Left kidney (tissue), 2 donors: Measurements from ENCODE around the gene GM2A. TPM values are rescaled to one million over a fixed set of nuclear protein-coding genes. Genes with fewer than 3 reads are reported as not detected.
"Not testable (repeated sequence)": the region's sequence is repeated elsewhere in the genome, so short reads cannot be mapped to it uniquely, and the experiment has no call there.

Source experiments
- DNase-seq: peaks from one replicate; pipeline ENCODE4 v3.0.0-alpha.2; 2013
- polyA plus RNA-seq: library from polyadenylated mRNA; unstranded; fragments of 120-200 nt; gene quantifications from one replicate; pipeline ENCODE4 v1.2.1, GENCODE V29; 2013; ENCODE audit not compliant: insufficient read length

Gene GM2A
- polyA plus RNA-seq, 1 donor: 28.2 TPM

DNA sequence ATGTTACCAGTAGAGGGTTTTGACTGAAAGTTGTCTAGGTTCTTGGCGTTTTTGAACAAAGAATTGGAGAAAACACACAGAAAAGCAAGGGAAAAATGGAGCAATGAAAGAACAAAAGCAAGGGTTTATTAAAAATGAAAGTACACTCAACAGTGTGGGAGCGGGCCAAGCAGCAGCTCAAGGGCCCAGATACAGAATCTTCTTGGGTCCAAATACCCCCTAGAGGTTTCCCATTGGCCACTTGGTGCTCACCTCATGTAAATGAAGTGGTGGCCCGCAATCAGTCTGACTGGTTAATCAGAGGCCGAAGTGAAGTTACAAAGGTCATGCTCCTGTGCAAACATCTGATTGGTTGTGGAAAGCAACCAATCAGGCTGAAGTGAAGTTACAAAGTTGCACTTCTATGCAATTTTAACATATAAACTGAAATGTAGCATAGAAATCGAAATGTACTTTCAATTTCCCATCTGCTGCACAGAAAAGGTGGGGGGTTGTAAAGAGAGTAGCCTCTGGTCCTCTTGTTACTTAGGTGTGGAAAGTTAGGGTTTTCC is 1.9 kb upstream of the GM2A start:
- DNase-seq: no peak

DNA sequence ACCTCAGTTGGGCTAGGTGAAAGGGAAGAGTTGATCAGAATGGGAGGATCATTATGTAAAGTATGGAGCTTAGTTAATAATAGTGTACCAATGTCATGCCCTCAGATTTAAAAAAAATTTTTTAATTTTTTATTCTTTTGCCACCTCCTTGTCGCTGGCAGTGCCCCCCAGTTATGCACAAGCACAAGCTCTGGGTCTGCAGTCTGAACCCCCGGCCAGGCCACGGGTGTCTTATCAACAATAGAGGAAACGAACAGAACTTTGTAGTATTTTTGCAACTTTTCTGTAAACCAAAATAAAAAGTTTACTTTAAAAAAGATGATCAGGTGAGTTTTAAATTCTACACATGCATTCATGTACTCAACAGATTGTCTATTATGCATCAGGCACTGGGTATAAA is 1.4 kb upstream of the GM2A start:
- no peak for DNase-seq

DNA sequence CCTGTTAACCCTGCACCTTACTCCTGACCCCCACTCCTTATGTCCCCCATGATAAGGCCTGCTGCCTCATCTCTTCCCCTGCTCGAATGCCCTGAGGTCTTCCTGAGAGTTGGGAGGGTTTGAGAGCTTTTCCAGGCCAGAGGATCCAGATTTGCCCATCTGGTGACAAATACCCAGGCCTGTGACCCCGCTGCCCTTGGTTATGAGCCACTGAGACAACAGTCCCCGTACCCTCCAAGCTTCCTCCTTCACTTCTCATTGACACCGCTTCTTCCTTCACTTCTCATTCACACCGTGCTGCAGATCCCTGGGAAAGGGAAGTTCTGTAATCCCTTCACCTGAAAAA is 593 bp downstream of the GM2A start:
- no peak for DNase-seq

DNA sequence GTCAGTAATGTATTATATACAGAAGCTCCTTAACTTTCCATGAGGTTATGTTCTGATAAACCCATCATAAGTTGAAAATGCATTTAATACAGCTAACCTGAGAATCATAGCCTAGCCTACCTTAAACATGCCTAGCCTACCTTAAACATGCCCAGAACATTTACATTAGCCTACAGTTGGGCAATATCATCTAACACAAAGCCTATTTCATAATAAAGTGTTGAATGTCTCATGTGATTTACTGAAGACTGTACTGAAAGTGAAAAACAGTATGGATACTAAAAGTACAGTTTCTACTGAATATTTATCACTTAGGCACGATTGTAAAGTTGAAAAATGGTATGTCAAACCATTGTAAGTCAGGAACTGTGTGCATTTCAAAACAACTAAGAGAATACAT is 1.6 kb downstream of the GM2A start:
- DNase-seq: no peak

DNA sequence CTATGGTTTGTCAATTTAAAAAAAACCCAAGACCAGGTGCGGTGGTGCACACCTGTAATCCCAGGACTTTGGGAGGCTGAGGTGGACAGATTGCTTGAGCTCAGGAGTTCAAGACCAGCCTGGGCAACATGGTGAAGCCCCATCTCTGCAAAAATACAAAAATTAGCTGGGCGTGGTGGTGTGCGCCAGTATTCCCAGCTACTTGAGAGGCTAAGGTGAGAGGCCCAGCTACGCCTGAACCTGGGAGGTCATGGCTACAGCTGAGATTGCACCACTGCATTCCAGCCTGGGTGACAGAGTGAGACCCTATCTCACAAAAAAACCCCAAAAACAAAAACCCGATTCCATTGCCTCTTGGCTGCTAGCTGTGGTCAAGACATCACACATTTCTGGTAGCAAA is 2.0 kb downstream of the GM2A start:
- DNase-seq: not testable (repeated sequence)

DNA sequence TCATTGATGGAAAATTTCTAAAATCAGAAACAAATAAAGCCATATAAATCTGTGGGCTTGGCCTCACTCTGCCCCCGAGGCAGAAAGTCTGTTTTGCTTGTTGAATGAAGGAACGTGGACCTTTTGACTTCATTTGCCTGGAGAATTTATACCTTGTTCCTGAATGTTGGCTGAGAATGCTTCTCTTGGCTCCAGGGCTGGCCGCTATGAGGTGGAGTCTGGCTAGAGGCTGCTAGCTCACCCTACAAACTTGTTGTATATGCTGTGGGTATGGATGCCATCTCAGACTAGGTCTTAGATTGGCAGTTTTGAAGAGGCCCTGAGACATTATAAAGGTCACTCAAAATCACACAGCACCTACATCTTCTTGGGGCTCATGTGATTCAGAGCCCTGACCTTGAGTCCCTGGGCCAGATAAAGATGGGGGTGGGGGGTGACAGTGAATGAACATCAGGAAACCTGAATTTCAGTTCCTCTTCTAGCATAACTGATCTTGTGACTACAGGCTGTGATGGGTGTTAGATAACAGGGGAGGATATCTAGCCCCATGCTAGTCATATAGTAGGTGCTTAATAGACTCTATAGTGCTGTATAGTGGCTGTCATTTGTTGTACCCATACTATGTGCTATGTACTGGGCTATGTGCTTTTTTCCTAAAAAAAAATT is 2.8 kb downstream of the GM2A start:
- no peak for DNase-seq

DNA sequence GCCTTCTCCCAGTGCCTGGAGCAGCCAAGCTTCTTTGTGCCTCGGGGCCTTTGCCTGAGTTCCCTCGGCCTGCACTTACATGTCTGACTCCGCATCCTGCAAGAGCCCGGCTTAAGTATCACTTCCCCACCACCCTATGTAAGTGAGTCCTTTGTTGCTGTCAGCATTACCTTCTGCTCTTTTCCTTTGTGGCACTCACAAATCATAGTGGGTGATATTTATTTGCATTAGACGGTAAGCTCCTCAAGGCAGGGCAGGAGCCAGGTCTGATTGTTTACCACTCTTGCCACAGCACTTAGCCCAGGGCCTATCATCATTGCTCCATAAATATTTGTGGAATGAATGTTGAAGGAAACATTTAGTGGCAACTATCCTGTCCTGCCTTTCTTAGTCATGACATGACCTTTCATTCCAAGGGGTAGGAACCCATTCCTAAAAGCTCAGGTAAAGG is 4.8 kb downstream of the GM2A start:
- no peak for DNase-seq

DNA sequence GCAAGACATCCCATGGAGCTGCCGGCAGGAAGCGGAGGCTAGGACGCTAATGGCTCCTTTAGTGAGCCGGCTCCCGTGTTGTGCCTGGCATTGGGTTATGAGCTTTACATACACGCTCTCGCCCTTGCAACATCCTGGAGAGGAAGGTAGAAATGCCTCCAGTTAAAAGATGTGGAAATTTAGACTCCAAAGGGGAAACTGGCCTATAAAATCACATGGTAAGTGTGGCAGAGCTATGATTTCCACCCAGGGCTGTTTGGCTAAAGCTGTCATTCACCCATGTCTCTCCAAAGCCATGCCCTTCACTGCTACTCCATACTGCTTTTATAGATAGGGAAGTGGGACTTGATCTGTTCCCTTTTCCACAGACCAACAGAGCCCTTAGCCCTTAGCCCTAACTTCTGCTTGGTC is 5.2 kb downstream of the GM2A start:
- DNase-seq: no peak

DNA sequence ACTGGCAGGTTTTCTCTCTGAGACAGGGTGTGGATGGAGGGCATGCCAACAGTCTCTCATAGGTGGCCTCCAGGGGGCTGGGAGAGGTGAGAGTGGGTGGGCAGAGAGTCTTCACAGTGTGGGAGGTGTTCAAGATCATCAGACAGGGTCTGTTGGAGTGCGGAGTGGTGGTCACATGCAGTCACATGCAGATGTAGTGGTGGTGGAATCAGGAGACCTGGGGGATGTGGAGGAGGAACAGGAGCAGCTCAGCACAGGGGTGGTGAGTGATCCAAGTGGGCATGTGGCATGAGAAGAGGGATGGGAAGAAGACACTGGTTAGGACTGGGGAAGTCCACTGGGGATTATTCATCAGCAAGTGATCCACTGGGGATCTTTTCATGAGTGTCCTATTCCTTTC is 5.8 kb downstream of the GM2A start:
- DNase-seq: no peak

DNA sequence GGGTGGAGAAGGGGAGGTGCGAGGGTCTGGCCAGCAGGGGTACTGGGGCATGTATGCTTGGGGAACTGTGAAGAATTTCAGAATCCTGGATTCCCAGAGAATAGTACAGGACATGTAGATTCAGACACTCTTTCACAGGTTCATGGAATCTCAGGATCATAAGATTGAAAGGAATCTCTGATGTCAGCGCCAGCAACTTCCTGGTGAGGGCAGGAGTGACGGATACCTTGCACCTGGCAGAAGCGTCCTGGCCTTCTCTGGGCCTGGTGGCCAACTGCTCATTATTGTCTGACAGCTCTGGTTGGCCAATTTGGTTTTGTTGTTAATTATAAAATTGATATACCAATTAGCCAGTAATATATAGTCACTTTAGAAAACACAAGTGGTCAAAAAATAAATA is 6.9 kb downstream of the GM2A start:
- no peak for DNase-seq

DNA sequence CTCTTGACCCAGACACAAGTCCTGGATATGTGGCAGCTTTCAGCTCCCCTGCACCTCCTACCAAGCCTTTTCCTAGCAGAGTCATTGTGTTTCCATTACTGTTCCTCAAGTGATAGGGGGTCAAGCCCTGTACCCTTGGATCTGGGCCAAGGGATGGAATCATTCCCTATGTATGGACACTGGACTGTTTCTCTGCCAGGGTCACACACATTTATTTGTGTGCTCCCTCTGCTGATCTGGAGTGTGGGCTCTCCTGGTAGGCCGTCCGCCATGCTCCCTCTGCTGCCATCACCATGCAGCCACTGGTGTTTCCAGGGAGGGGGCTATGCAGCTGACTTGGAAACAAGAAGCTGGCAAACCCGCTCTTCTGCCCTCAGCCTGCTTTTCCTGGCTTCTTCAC is 9.5 kb downstream of the GM2A start:
- no peak for DNase-seq

DNA sequence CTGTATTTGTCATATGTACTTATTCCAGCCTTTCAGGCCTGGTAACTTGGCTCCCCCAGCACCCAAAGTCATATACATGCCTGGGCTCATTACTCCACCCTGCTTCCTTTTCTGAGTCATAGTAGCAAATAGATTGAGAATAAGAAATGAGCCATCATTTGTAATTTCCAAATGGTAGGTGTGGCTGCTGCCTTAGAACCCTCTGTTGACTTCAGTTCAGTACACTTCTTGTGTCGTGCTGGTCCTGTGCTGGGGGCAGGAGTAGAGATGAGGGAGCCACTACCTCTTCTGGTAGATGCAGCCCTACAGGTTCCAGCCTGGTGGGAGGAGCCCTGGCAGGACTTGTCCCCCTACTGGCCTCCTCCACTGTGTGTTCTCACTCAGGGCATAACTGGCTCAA is 11.1 kb downstream of the GM2A start:
- no peak for DNase-seq

DNA sequence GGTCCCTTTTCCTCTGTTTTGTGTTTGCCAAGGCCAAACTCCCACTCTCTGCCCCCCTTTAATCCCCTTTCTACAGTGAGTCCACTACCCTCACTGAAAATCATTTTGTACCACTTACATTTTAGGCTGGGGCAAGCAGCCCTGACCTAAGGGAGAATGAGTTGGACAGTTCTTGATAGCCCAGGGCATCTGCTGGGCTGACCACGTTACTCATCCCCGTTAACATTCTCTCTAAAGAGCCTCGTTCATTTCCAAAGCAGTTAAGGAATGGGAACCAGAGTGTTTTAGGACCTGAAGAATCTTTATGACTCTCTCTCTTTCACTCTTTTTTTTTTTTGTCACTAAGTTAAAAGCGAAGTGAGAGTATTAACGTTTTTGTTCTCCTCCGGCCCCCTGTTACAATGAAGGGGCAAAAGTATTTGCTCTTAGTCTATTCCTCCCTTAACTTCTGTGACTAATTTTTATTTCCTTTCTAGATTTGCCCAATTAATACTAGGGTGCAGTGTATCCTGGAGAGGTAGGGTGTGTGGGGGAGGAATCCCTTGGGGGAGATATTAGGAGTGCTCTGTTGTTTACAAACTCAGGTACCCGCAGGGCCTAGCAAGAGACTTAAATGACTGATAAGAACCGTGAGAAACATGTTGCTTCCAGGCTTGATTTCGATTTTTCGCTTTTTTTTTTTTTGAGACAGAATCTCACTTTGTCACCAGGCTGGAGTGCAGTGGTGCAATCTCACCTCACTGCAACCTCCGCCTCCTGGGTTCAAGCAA is 14.7 kb downstream of the GM2A start:
- DNase-seq: no peak

DNA sequence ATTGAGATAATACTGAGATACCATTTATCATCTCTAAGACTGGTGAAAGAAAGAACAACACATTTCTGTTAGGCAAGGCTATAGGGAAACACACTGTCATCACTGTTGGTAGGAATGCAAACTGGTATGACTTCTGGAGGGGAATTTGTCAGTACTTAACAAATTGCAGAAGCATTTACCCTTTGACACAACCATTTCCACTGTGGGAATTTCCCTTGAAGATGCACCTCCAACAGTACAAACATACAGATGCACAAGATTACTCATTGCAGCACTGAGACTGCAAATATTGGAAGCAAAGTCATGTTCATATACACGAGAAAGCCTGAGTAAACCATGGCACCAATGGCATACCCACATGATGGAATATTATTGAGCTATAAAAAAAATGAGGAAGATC is 17.6 kb downstream of the GM2A start:
- DNase-seq: no peak

DNA sequence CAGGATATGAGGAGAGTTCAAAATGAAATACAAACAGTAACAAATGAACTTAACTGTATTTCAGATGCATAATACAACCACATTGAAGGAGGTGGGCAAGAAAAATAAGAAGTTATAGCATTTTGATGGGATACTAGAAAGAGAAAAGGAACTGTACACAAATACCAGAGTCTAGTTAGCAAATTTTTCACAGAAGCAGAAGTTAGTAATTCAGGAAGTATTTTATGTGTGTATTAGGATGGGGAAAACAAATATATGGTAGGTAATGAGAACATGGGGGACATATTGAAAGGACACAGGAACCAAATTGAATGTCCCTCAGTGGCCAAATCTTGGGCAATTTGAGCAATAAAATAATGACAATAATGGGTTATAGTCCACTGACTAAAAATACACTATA is 18.4 kb downstream of the GM2A start:
- DNase-seq: no peak

DNA sequence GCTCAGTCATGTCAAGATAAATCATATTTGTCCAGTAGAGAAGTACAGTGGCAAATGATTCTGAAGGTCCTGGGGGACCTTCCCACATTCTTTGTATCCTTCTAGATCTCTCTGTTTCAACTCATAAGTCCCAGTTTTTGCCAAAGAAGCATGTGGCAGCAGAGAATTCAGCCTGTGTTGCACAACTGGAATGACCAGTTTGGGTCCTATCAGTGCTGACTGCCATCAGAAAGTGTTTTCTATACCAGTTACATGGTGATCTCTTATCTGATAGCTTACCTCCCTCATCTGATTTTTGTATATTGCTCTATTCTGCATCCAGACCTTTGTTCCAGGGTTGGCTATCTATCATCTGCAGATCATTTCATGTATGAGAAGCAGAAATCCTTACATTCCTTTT is 21.7 kb downstream of the GM2A start:
- no peak for DNase-seq

DNA sequence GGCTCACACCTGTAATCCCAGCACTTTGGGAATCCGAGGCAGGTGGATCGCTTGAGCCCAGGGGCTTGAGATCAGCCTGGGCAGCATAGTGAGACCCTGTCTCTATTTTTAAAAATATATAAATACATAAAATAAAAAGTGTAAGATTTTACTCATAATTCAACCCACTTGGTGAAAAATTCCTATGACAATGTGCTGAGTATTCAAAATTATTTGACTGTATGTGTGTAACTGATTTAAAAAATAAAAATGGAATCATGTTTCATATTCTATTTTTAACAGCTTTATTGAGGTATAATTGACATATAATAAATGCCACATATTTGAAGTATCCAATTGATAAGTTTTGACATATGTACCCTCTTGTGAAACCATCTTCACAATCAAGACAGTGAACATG is 22.8 kb downstream of the GM2A start:
- no peak for DNase-seq

DNA sequence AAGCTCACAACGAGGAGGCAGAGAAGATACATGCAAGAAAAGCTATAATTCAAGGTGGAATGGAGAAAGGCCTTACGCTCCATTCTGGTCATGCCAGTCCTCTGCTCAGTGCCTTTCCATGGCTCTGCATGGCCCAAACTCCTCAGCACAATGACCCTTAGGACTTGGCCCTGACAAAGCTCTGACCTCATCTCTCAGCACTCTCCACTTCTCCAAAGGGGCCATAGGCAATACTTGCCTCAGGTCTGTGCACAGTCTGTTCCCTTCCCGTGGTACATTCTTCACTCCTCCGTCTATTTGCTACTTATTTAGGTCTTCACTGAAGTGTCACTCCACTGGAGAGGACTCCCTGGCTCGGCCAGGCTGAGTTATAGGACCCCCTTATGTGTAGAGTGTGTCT is 25.9 kb downstream of the GM2A start:
- DNase-seq: no peak

DNA sequence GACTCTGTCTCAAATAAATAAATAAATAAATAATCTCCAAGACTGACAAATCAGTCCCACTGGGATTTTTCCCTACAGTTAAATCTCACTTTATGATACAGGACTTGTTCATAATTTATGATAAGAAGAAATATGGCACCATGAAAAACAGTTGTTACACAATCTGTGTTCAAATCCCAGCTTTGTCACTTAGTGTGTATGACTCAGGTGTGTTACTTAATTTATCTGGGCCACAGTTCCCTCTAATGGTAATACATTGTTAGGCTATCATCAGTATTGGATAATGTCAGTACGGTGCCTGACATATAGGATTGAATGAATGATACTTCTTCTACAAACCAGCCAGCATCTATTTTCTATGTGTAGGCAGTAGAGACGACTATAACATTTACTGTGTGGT is 27.5 kb downstream of the GM2A start:
- DNase-seq: no peak

DNA sequence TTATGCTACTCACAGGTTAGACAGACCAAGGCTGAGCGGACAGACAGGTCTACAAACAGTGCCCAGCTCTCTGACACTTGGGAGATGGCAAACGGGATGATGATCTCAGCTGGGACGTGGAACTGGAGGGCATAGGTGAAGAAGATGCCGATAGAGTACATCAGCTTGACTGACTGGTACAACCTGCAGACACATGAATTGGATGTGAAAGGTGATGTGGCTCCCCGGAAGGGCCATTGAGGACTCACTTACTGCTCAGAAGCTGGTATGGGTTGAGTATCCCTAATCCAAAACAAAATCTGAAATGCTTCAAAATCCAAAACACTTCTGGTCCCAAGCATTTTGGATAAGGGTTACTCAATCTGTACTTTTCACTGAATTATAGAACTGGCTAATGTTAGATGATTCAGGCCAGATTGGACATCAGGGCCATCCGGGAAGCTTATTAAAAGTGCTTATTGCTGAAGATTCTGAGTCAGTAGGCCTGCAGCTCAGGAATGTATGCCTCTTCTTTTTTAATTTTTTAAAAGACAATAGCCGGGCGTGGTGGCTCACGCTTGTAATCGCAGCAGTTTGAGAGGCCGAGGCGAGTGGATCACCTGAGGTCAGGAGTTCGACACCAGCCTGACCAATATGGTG is 28.1 kb downstream of the GM2A start:
- no peak for DNase-seq

DNA sequence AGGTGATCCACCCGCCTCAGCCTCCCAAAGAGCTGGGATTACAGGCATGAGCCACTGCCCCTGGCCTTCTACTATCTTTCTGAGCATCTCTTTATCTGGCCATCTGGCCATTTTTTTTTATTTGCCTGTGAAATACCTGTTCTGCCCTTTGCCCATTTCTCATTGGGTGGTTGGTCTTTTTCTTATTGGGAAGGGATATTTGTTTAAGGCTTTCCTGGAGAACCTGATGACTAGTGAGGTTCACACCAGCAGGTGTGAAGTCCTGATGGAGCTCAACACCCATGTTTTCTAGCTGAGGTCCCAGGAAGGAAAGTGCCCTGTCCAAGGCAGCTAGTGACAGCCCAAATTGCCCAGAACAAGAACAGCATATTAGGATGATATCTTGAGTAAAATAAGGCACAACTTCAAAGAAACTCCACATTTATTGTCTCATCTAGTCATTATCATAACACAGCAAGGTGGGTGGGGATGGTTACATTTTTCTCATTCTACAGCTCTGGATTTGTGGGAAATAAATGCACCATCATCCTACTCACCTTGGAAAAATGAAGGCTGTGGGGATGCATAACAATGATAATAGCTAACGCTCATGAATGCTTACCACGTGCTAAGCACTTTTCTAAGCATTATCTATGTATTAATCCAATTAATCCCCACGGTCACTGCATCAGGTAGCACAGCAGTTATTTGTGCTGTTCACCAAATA is 30.3 kb downstream of the GM2A start:
- DNase-seq: no peak

DNA sequence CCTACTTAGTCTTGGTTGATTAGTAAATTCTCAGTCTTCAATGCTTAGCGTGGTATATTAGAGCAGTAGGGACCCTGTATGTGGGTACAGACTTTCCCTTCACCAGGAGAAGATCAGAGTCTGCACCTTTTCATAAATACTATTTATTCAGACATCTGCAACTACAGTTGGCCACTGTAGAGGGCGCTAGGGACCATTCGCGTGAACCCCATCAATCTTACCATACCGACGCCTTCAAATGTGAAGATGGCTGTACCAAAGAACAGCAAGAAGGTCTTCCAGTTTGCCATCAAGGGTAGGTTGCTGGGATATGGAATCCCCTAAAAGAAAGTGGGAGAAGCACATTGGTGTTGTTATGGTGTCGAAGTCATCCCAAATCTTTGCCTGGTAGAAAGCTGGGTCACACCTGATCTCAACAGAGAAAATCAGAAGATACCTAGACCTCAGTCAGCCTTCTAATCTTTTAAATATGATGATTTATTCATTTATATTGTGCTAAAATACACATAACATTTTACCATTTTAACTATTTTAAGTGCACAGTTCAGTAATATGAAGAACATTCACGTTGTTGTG is 31.5 kb downstream of the GM2A start:
- DNase-seq: no peak
